NCI-H345 (cell line): ENCODE results near the gene PDCD4.
A peak's percentile ranks its signal among the peaks of the same experiment; 100 is the strongest.
"Not testable (repeated sequence)": the region's sequence is repeated elsewhere in the genome, so short reads cannot be mapped to it uniquely, and the experiment has no call there.

Source experiments
- DNase-seq: peaks from one replicate; lab custom pipeline; 2025; lab: John Stamatoyannopoulos, UW

PDCD4 gene

GRCh38 chr10:110861476-110861875 lies 10.3 kb upstream of the PDCD4 start:
- no peak for DNase-seq

GRCh38 chr10:110861930-110862649 lies 9.6 kb upstream of the PDCD4 start:
- DNase-seq, result no peak

GRCh38 chr10:110862961-110863360 lies 8.8 kb upstream of the PDCD4 start:
- DNase-seq, result no peak

GRCh38 chr10:110863361-110863760 lies 8.4 kb upstream of the PDCD4 start:
- no peak for DNase-seq

- DNase-seq, result no peak
Measured at GRCh38 chr10:110863956-110864355, 7.8 kb upstream of the PDCD4 start.

- no peak for DNase-seq
Measured at GRCh38 chr10:110864662-110865140, 7.0 kb upstream of the PDCD4 start.

- DNase-seq, result no peak
Measured at GRCh38 chr10:110865186-110865808, 6.4 kb upstream of the PDCD4 start.

- DNase-seq, result no peak
Measured at GRCh38 chr10:110865809-110866482, 5.8 kb upstream of the PDCD4 start.

GRCh38 chr10:110867011-110867806 lies 4.5 kb upstream of the PDCD4 start:
- DNase-seq, result not testable (repeated sequence)

GRCh38 chr10:110867807-110868465 lies 3.8 kb upstream of the PDCD4 start:
- no peak for DNase-seq

GRCh38 chr10:110868981-110869380 lies 2.7 kb upstream of the PDCD4 start:
- no peak for DNase-seq

GRCh38 chr10:110870823-110871297 lies 868 bp upstream of the PDCD4 start:
- no peak for DNase-seq

- DNase-seq, result peak; percentile 30
Measured at GRCh38 chr10:110872145-110872983, 636 bp downstream of the PDCD4 start.

- no peak for DNase-seq
Measured at GRCh38 chr10:110872984-110873923, 1.5 kb downstream of the PDCD4 start.

GRCh38 chr10:110873951-110874350 lies 2.2 kb downstream of the PDCD4 start:
- no peak for DNase-seq

- no peak for DNase-seq
Measured at GRCh38 chr10:110876000-110876399, 4.3 kb downstream of the PDCD4 start.

- DNase-seq, result no peak
Measured at GRCh38 chr10:110876788-110877187, 5.1 kb downstream of the PDCD4 start.

- DNase-seq, result no peak
Measured at GRCh38 chr10:110880012-110880411, 8.3 kb downstream of the PDCD4 start.

- DNase-seq, result no peak
Measured at GRCh38 chr10:110881247-110881646, 9.5 kb downstream of the PDCD4 start.
